Measurements from ENCODE around the gene PILRA.
"Not testable (repeated sequence)": the region's sequence is repeated elsewhere in the genome, so short reads cannot be mapped to it uniquely, and the experiment has no call there.

Gene PILRA

GRCh38 chr7:100444311-100445278, 71.3 kb downstream of the PILRA start:
- FAIRE-seq (no peak), DNase-seq (ENCODE audit: extremely low spot score, insufficient read length, low read depth) (no peak)

- no peak for FAIRE-seq
These were observed 72.8 kb downstream of the PILRA start for GRCh38 chr7:100446040-100446439.

GRCh38 chr7:100447363-100447762, 74.1 kb downstream of the PILRA start:
- DNase-seq (ENCODE audit: extremely low spot score, insufficient read length, low read depth); FAIRE-seq: not testable (repeated sequence)

More at GRCh38 chr7:100446040-100446439, 72.8 kb downstream of the PILRA start:
- no peak for DNase-seq (ENCODE audit: extremely low spot score, insufficient read length, low read depth)

GRCh38 chr7:100449190-100449795, 76.0 kb downstream of the PILRA start:
- DNase-seq (ENCODE audit: extremely low spot score, insufficient read length, low read depth) (no peak), FAIRE-seq (no peak)
